Mesenchymal stem cell (in vitro differentiated cells and primary cell): ENCODE measurements around the gene EHD2.

Source experiments
- DNase-seq: peaks from one replicate; pipeline ENCODE4 v3.0.0-alpha.2; 2013
- H2AFZ ChIP-seq: one replicate; pipeline ENCODE4 v1.6.1; 2013; ENCODE audit warnings: low read depth, mild to moderate bottlenecking, control low read depth, inconsistent platforms, low read length, moderate library complexity
- H2AK5ac ChIP-seq: 2 replicates; pipeline ENCODE4 v1.6.1; 2013; ENCODE audit warnings: low read length, moderate library complexity, mild to moderate bottlenecking, inconsistent platforms; ENCODE audit not compliant: severe bottlenecking
- H2BK120ac ChIP-seq: one replicate; pipeline ENCODE4 v1.6.1; 2013; ENCODE audit warnings: low read depth, mild to moderate bottlenecking, inconsistent platforms, low read length, moderate library complexity
- H2BK12ac ChIP-seq, 2 experiments: one replicate each; pipeline ENCODE4 v1.6.1; 2013; ENCODE audit warnings: inconsistent platforms in 2 of 2, low read length in 2 of 2, mild to moderate bottlenecking in 2 of 2, moderate library complexity in 2 of 2, control low read depth in 1 of 2
- H2BK15ac ChIP-seq: one replicate; pipeline ENCODE4 v1.6.1; 2013; ENCODE audit warnings: mild to moderate bottlenecking, low read depth, inconsistent platforms; ENCODE audit not compliant: poor library complexity, severe bottlenecking
- H2BK5ac ChIP-seq: 2 replicates; pipeline ENCODE4 v1.6.1; 2013; ENCODE audit warnings: low read depth, mild to moderate bottlenecking, low read length, control low read depth, inconsistent platforms; ENCODE audit not compliant: poor library complexity, severe bottlenecking
- H3K14ac ChIP-seq, 2 experiments: one replicate each; pipeline ENCODE4 v1.6.1; 2013; ENCODE audit warnings: inconsistent platforms in 2 of 2, low read length in 2 of 2, control low read depth in 1 of 2, mild to moderate bottlenecking in 1 of 2, moderate library complexity in 1 of 2
- H3K18ac ChIP-seq, 2 experiments: one replicate each; pipeline ENCODE4 v1.6.1; 2013; ENCODE audit warnings: inconsistent platforms in 2 of 2, low read length in 2 of 2, control low read depth in 1 of 2, low read depth in 1 of 2, mild to moderate bottlenecking in 1 of 2
- H3K23ac ChIP-seq, 2 experiments: one replicate each; pipeline ENCODE4 v1.6.1; 2013; ENCODE audit warnings: inconsistent platforms in 2 of 2, low read length in 2 of 2, mild to moderate bottlenecking in 2 of 2, moderate library complexity in 2 of 2, control low read depth in 1 of 2
- H3K27ac ChIP-seq: 2 replicates; pipeline ENCODE4 v1.5.1; 2013; ENCODE audit warnings: mild to moderate bottlenecking, moderate library complexity, low read length, control low read depth, inconsistent platforms; ENCODE audit not compliant: poor library complexity, severe bottlenecking
- H3K27me3 ChIP-seq, 2 experiments: 2 replicates each; pipeline versions ENCODE4 v1.6.1 to v1.7.0; 2013; ENCODE audit warnings: low read length in 2 of 2, mild to moderate bottlenecking in 2 of 2, moderate library complexity in 2 of 2, control low read depth in 1 of 2, inconsistent platforms in 1 of 2; ENCODE audit not compliant: control insufficient read depth in 1 of 2, insufficient read depth in 1 of 2
- H3K36me3 ChIP-seq, 2 experiments: 2 replicates each; pipeline versions ENCODE4 v1.6.1 to v1.7.0; 2013; ENCODE audit warnings: low read length in 2 of 2, control low read depth in 1 of 2, inconsistent platforms in 1 of 2, low read depth in 1 of 2, mild to moderate bottlenecking in 1 of 2; ENCODE audit not compliant: insufficient read depth in 2 of 2, control insufficient read depth in 1 of 2
- H3K4ac ChIP-seq, 2 experiments: one replicate each; pipeline ENCODE4 v1.6.1; 2013; ENCODE audit warnings: inconsistent platforms in 2 of 2, low read length in 2 of 2, mild to moderate bottlenecking in 2 of 2, moderate library complexity in 2 of 2, control low read depth in 1 of 2, low read depth in 1 of 2
- H3K4me1 ChIP-seq: 2 replicates; pipeline ENCODE4 v1.6.1; 2013; ENCODE audit warnings: low read depth, low read length, control low read depth; ENCODE audit not compliant: control insufficient read depth, insufficient read depth
- H3K4me2 ChIP-seq: 2 replicates; pipeline ENCODE4 v1.6.1; 2013; ENCODE audit warnings: low read length, mild to moderate bottlenecking, inconsistent platforms; ENCODE audit not compliant: poor library complexity, severe bottlenecking
- H3K4me3 ChIP-seq, 2 experiments: 2 replicates each; pipeline versions ENCODE4 v1.5.1 to v1.7.0; 2013; ENCODE audit warnings: low read length in 2 of 2, mild to moderate bottlenecking in 2 of 2, control low read depth in 1 of 2, low read depth in 1 of 2; ENCODE audit not compliant: insufficient read depth in 1 of 2
- H3K79me1 ChIP-seq: replicated peaks from 2 replicates; pipeline ENCODE4 v1.6.1; 2013; ENCODE audit warnings: mild to moderate bottlenecking, control low read depth, low read length, inconsistent platforms; ENCODE audit not compliant: poor library complexity, severe bottlenecking
- H3K9ac ChIP-seq: 2 replicates; pipeline ENCODE4 v1.7.0; 2013; ENCODE audit warnings: mild to moderate bottlenecking, low read length, moderate library complexity
- H3K9me3 ChIP-seq: 2 replicates; pipeline ENCODE4 v1.7.0; 2013; ENCODE audit warnings: mild to moderate bottlenecking, low read length; ENCODE audit not compliant: control insufficient read depth
- H4K8ac ChIP-seq: one replicate; pipeline ENCODE4 v1.6.1; 2013; ENCODE audit warnings: inconsistent platforms, mild to moderate bottlenecking, low read length, moderate library complexity
- H4K91ac ChIP-seq: one replicate; pipeline ENCODE4 v1.6.1; 2013; ENCODE audit warnings: mild to moderate bottlenecking, low read length, inconsistent platforms
- WGBS: methylation state at CpG from one replicate; pipeline ENCODE4 v1.1.7; 2013; ENCODE audit warnings: mixed read lengths; 5-methylcytosine and 5-hydroxymethylcytosine counted together

Gene EHD2

GRCh38 chr19:47729799-47730520 is 16.7 kb downstream of the EHD2 start:
- 38% methylated on average over 30 of the region's 30 CpGs for WGBS
- H2BK5ac ChIP-seq, result peak overlapping the region; percentile 9
- H2BK12ac ChIP-seq, result peak overlapping the region in 1 of 2 experiments; percentile 34
- no peak overlapping the region for H3K14ac ChIP-seq
- H3K18ac ChIP-seq, result peak overlapping the region; percentile 25 to 78
- H3K4me2 ChIP-seq, result peak overlapping the region; percentile 51
- H2AFZ ChIP-seq, result no peak overlapping the region
- H2BK15ac ChIP-seq, result peak overlapping the region; percentile 0
- peak overlapping the region in 1 of 2 experiments; percentile 90 for H3K23ac ChIP-seq
- H4K8ac ChIP-seq, result peak overlapping the region; percentile 76
- no peak for DNase-seq
- peaks cover 26% of the 10 kb centered on the region for H3K79me1 ChIP-seq
- no peaks in the 10 kb centered on the region for H3K27me3 ChIP-seq
- H2BK120ac ChIP-seq, result no peak overlapping the region
- H3K27ac ChIP-seq, result peak overlapping the region; percentile 91
- H3K36me3 ChIP-seq, result peaks cover 58 to 77% of the 10 kb centered on the region in 2 experiments
- peak overlapping the region; percentile 8 to 61 for H3K4me3 ChIP-seq
- peak overlapping the region; percentile 71 for H2AK5ac ChIP-seq
- no peaks in the 10 kb centered on the region for H3K9me3 ChIP-seq
- H3K4ac ChIP-seq, result peak overlapping the region in 1 of 2 experiments; percentile 17
- H3K9ac ChIP-seq, result peak overlapping the region; percentile 62
- peak overlapping the region; percentile 34 for H4K91ac ChIP-seq
- H3K4me1 ChIP-seq, result peaks cover 21% of the 10 kb centered on the region

GRCh38 chr19:47730521-47730889 is 17.3 kb downstream of the EHD2 start:
- no peak overlapping the region for H3K4me3 ChIP-seq
- H3K4ac ChIP-seq, result no peak overlapping the region
- H3K27ac ChIP-seq, result peak overlapping the region; percentile 10
- no peaks in the 10 kb centered on the region for H3K27me3 ChIP-seq
- H3K23ac ChIP-seq, result peak overlapping the region in 1 of 2 experiments; percentile 90
- H2BK12ac ChIP-seq, result no peak overlapping the region
- peaks cover 21% of the 10 kb centered on the region for H3K4me1 ChIP-seq
- peak overlapping the region; percentile 34 for H4K91ac ChIP-seq
- no peak overlapping the region for H2BK15ac ChIP-seq
- no peak overlapping the region for H2AFZ ChIP-seq
- H3K9ac ChIP-seq, result no peak overlapping the region
- no peak for DNase-seq
- H2BK5ac ChIP-seq, result no peak overlapping the region
- WGBS, result 98% methylated on average over 8 of the region's 8 CpGs
- no peak overlapping the region for H2BK120ac ChIP-seq
- H3K18ac ChIP-seq, result peak overlapping the region; percentile 25 to 78
- H2AK5ac ChIP-seq, result peak overlapping the region; percentile 23
- peak overlapping the region; percentile 76 for H4K8ac ChIP-seq
- no peak overlapping the region for H3K4me2 ChIP-seq
- no peak overlapping the region for H3K14ac ChIP-seq
- no peaks in the 10 kb centered on the region for H3K9me3 ChIP-seq
- H3K79me1 ChIP-seq, result peaks cover 30% of the 10 kb centered on the region
- H3K36me3 ChIP-seq, result peaks cover 59 to 77% of the 10 kb centered on the region in 2 experiments

GRCh38 chr19:47730910-47731309 is 17.7 kb downstream of the EHD2 start:
- 97% methylated on average over 7 of the region's 8 CpGs for WGBS

DNA sequence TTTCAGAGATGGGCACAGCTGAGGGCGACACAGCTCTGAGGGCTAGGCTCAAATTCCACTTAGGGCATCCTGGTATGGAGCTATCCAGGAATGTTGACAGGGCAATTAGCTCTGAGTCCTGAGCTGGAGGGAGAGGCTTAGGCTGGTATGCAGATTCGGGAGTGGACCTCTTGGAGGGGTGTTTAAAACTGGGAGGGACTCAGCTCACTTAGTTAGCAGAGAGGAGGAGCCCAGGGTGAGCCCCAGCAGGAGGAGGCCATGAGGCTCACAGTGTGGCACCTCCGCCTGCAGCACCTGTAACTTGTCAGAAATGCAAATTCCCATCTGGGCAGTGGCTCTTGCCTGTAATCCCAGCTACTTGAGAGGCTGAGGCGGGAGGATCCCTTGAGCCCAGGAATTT is 21.9 kb downstream of the EHD2 start:
- Histone ChIP-seq H3K79me1 (peaks cover 38% of the 10 kb centered on the region), H3K27ac (no peak overlapping the region), H2BK15ac (no peak overlapping the region), H3K4me1 (peaks cover 2% of the 10 kb centered on the region), H2BK120ac (no peak overlapping the region), H3K23ac (no peak overlapping the region), H3K36me3 (peaks cover 74 to 77% of the 10 kb centered on the region in 2 experiments), H3K4ac (no peak overlapping the region), H3K18ac (no peak overlapping the region), H2BK5ac (no peak overlapping the region), H3K4me2 (no peak overlapping the region), H3K9me3 (no peaks in the 10 kb centered on the region), H3K14ac (no peak overlapping the region), H2AFZ (no peak overlapping the region), H2BK12ac (no peak overlapping the region), H3K4me3 (no peak overlapping the region), H4K91ac (no peak overlapping the region), H2AK5ac (no peak overlapping the region), H3K27me3 (no peaks in the 10 kb centered on the region), H3K9ac (no peak overlapping the region), H4K8ac (no peak overlapping the region)
- 87% methylated on average over 4 of the region's 4 CpGs for WGBS
- DNase-seq, result no peak

More at GRCh38 chr19:47730910-47731309, 17.7 kb downstream of the EHD2 start:
- Histone ChIP-seq H3K18ac (no peak overlapping the region), H3K79me1 (peaks cover 27% of the 10 kb centered on the region), H2AFZ (no peak overlapping the region), H3K36me3 (peaks cover 55 to 73% of the 10 kb centered on the region in 2 experiments), H2BK12ac (no peak overlapping the region), H3K23ac (no peak overlapping the region), H4K91ac (no peak overlapping the region), H3K4me1 (peaks cover 18% of the 10 kb centered on the region), H3K9me3 (no peaks in the 10 kb centered on the region), H2BK15ac (no peak overlapping the region), H3K14ac (no peak overlapping the region), H3K4me2 (no peak overlapping the region), H2AK5ac (no peak overlapping the region), H3K27me3 (no peaks in the 10 kb centered on the region), H3K4me3 (no peak overlapping the region), H2BK120ac (no peak overlapping the region), H2BK5ac (no peak overlapping the region), H3K9ac (no peak overlapping the region), H3K4ac (no peak overlapping the region), H3K27ac (no peak overlapping the region), H4K8ac (no peak overlapping the region)
- no peak for DNase-seq
